ENCODE measurements around the gene SLC22A23.

Gene SLC22A23, protein sequence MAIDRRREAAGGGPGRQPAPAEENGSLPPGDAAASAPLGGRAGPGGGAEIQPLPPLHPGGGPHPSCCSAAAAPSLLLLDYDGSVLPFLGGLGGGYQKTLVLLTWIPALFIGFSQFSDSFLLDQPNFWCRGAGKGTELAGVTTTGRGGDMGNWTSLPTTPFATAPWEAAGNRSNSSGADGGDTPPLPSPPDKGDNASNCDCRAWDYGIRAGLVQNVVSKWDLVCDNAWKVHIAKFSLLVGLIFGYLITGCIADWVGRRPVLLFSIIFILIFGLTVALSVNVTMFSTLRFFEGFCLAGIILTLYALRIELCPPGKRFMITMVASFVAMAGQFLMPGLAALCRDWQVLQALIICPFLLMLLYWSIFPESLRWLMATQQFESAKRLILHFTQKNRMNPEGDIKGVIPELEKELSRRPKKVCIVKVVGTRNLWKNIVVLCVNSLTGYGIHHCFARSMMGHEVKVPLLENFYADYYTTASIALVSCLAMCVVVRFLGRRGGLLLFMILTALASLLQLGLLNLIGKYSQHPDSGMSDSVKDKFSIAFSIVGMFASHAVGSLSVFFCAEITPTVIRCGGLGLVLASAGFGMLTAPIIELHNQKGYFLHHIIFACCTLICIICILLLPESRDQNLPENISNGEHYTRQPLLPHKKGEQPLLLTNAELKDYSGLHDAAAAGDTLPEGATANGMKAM

DNA sequence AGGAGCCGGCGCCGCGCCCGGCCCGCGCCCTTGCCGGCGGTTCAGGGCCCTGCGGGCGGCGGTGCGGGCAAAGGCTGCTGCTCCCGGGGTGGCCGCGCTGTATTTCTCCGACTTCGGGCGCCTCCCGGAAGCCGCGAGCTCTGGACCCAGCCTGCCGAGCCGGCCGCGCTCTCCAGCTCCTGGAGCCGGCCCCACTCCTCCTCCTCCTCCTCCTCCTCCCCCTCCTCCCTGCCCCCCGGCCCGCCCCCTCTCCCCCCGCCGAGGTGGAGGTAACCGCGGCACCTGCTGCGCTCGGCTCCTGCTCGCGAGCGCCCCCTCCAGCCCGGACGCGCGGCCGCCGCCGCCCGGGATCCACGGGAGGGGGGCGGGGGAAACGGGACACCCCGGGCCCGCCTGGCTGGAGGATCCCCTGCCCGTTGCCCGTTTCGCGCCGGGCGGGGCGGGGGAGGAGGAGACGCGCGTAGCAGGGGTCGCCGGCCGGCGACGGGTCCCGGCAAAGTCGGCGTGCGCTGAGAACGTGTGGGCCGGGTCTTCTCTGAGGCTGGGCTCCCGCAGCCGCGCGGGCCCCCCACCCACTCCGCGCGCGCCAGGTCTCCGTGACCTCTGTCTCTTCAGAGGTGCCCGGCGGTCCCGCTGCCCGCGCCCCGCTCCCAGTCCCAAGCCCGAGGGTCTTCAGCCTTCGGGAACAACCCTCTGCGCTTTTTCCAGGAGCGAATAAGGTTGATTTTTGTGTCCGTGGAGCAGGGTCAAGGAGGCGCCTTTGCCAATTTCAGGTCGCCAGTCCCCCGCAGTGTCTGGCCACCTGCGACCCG lies at the start of gene SLC22A23:
TSS of gene SLC22A23 (minus strand) at position 153 of the 812 bp plus-strand sequence. CDS start 491 bp downstream, outside the sequence.
- DNase-seq (ENCODE audit: low read depth), result peak; percentile 45
- TF ChIP-seq, protein P1, sequence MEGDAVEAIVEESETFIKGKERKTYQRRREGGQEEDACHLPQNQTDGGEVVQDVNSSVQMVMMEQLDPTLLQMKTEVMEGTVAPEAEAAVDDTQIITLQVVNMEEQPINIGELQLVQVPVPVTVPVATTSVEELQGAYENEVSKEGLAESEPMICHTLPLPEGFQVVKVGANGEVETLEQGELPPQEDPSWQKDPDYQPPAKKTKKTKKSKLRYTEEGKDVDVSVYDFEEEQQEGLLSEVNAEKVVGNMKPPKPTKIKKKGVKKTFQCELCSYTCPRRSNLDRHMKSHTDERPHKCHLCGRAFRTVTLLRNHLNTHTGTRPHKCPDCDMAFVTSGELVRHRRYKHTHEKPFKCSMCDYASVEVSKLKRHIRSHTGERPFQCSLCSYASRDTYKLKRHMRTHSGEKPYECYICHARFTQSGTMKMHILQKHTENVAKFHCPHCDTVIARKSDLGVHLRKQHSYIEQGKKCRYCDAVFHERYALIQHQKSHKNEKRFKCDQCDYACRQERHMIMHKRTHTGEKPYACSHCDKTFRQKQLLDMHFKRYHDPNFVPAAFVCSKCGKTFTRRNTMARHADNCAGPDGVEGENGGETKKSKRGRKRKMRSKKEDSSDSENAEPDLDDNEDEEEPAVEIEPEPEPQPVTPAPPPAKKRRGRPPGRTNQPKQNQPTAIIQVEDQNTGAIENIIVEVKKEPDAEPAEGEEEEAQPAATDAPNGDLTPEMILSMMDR (IDR thresholded peaks at IDR 0.05; ENCODE audit: control insufficient read depth, extremely low read depth, insufficient read depth), result peak; percentile 88

DNA sequence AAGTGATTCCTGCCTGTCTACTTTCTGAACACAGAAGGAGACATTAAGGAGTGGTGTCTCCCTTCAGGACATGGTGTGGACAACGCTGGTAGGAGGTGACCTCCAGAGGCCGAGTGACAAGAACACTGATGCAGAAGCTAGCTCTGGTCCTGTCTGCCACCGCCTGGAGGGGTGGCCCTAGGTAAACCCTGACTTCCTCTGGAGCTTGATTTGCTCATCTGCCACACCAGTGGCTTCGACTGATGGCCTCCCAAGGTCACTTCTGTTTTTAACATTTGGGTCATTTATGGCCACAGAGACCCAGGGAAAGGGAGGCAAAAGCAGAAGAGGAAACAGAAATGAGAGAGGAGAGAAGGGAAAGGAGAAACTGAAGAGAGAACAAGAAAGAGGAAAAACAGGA lies 49.4 kb upstream of the SLC22A23 start:
- TF ChIP-seq, protein P1 (IDR thresholded peaks at IDR 0.05; ENCODE audit: control insufficient read depth, extremely low read depth, insufficient read depth), result no peak

More for the DNA sequence above, at the start of gene SLC22A23:
- peak within 1 kb of the TSS; percentile 75 for H3K4me3 ChIP-seq (ENCODE audit: low read depth, low read length)

DNA sequence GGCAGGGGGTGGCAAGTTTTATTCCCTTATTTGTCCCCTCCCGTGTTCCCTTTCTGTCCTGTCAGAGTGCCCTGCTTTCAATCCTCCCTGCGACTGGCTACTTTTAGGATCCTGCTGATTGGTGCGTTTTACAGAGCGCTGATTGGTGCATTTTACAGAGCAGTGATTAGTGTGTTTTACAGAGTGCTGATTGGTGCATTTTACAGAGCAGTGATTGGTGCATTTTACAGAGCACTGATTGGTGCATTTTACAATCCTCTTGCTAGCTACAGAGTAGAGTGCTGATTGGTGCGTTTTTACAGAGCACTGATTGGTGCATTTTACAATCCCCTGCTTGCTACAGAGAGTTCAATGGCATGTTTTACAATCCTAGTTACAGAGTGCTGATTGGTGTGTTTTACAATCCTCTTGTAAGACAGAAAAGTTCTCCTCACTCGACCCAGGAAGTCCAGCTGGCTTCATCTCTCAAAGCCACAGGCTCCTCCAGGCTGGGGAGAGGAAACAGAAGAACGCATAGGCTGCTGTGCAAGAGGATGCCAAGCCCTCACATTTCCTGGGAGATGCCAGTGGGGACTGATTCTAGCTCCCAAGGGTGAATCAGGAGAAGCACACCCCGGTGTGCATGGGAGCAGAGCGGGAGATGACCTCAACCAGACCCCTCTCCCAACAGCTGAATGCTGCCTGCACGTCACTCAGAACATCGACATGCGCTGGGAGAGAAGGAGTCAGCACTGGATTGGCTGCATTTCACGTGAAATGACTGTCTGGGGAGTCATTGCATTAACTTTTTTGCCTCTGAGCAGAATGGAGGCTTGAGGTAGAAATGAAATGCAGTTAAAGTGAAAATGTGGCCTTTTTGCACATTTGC lies 48.3 kb upstream of the SLC22A23 start:
- DNase-seq (ENCODE audit: low read depth), result no peak
- TF ChIP-seq, protein P1 (IDR thresholded peaks at IDR 0.05; ENCODE audit: control insufficient read depth, extremely low read depth, insufficient read depth), result no peak
- no peak overlapping the region for H3K4me3 ChIP-seq (ENCODE audit: low read depth, low read length)

More for the DNA sequence above, 49.4 kb upstream of the SLC22A23 start:
- H3K4me3 ChIP-seq (ENCODE audit: low read depth, low read length), result no peak overlapping the region
- DNase-seq (ENCODE audit: low read depth), result no peak

DNA sequence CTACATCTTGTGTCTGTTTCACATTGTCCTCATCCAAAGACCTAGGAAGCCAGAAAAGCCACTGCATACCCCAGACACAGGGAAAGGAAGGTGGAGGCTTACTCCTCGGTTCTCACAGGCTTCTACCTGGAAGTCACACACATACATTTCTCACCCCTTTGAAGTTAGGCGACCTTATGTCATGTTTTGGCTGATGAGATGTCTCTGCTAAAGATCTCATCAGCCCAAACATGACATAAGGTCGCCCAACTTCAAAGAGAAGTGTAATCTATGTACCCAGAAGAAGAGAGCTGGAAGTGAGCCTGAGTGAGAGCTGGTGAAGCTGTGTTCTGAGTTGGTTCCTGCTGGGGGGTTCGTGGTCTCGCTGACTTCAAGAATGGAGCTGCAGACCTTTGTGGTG lies 47.5 kb upstream of the SLC22A23 start:
- TF ChIP-seq, protein P1 (IDR thresholded peaks at IDR 0.05; ENCODE audit: control insufficient read depth, extremely low read depth, insufficient read depth), result no peak
- no peak overlapping the region for H3K4me3 ChIP-seq (ENCODE audit: low read depth, low read length)
- DNase-seq (ENCODE audit: low read depth), result no peak

DNA sequence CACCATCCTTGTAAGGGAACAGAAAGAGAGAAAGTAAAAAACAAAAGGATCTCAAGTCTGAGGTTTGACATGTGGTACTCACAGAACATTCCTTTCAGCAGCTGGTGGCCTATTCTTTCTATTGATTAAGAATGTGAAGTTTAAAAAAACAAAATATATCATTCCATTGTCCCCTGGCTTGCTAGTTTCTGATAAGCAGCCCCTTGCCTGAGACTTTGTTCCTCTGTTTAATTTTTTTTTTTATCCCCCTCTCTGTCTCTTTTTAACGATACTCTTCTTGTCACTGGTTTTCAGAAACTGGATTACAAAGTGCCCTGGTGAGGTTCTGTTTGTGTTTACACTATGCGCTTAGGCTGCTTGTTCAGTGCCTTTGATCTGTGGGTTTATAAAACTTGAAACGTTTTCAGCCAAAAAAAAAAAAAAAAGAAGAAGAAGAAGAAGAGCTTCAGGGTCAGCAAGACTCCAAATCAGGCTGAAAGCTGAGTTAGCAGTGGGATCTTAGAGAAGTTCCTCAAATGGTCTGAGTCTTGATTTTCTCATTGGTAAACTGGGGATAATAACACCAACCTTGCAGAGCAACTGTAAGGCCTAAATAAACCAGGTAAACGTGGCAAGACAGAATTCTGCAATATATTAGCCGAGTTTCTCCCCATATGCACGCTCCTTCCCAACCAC lies 45.1 kb upstream of the SLC22A23 start:
- DNase-seq (ENCODE audit: low read depth), result no peak
- TF ChIP-seq, protein P1 (IDR thresholded peaks at IDR 0.05; ENCODE audit: control insufficient read depth, extremely low read depth, insufficient read depth), result no peak
- no peak overlapping the region for H3K4me3 ChIP-seq (ENCODE audit: low read depth, low read length)
